Peyer's patch (tissue), 4 donors: ENCODE data around the gene ZNF214. TPM values are rescaled to one million over a fixed set of nuclear protein-coding genes. Genes with fewer than 3 reads are reported as not detected.
"Not testable (repeated sequence)": the region's sequence is repeated elsewhere in the genome, so short reads cannot be mapped to it uniquely, and the experiment has no call there.

ENCODE experiments used
- DNase-seq, 3 donors: peaks; one replicate each; pipeline ENCODE4 v3.0.0-alpha.2; 2017 to 2019
- H3K27ac ChIP-seq, 4 donors: fragments of 200-600 bp; sonication (generic); one replicate each; pipeline ENCODE4 v1.5.1; 2016 to 2019
- H3K27me3 ChIP-seq, 2 donors: fragments of 200-600 bp; sonication (generic); one replicate each; pipeline ENCODE4 v1.5.1; 2019
- H3K36me3 ChIP-seq, 3 donors: fragments of 200-600 bp; sonication (generic); one replicate each; pipeline ENCODE4 v1.5.1; 2016 to 2019
- H3K4me1 ChIP-seq, 4 donors: fragments of 200-600 bp; sonication (generic); one replicate each; pipeline ENCODE4 v1.5.1; 2016 to 2019
- H3K4me3 ChIP-seq, 4 donors: fragments of 200-600 bp; sonication (generic); 1 replicate in 3 of 4; 2 replicates in 1 of 4; pipeline ENCODE4 v1.5.1; 2016 to 2019; ENCODE audit warnings: mild to moderate bottlenecking in 1 of 4
- H3K9me3 ChIP-seq, 4 donors: fragments of 200-600 bp; sonication (generic); one replicate each; pipeline ENCODE4 v1.5.1; 2016 to 2019; ENCODE audit warnings: mild to moderate bottlenecking in 1 of 4
- POLR2A ChIP-seq, 2 donors: fragments of 450-650 bp; IDR thresholded peaks; one replicate each; pipeline ENCODE4 v1.5.1; 2017; ENCODE audit warnings: antibody characterized with exemption in 2 of 2, mild to moderate bottlenecking in 2 of 2, moderate library complexity in 2 of 2
- total RNA-seq, 4 donors: library from RNA; depleted of rRNA; stranded (reverse); fragments of >200 nt; gene quantifications; one replicate each; pipeline ENCODE4 v1.1.0, GENCODE V29; 2016
- TF ChIP-seq, protein P1 (sequence below), 6 experiments: fragments of 450-650 bp in 4 of 6; fragments of 200-600 bp in 2 of 6; sonication (generic) in 1 of 6; IDR thresholded peaks; one replicate each; pipeline ENCODE4 v1.5.1; 2017 to 2019; ENCODE audit warnings: antibody characterized with exemption in 6 of 6, mild to moderate bottlenecking in 3 of 6, moderate library complexity in 1 of 6

The ZNF214 gene
- total RNA-seq, 4 donors from 2014 or later, result 0.76 to 3.3 (median 1.7) TPM

DNA sequence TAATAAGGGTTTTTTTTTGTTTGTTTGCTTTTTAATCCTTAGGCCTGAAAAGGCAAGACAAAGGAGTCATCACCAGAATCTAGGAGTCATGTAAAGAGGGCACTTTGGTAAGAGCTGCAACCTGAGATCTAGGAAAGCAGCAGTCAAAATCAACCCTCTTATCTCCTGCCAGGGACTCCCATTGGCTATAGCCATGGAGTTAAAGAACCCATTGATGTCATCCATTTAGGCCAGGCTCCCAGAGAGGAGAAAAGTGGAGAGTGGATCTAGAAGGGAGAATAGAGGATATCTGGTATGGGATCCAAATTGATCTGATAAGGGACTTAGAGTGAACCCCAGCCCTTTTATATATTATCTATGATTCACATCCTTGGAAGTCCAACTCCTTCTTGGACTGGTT is 58.0 kb downstream of the ZNF214 start:
- Histone ChIP-seq H3K36me3 (no peaks in the 10 kb centered on the region), H3K27ac (no peak overlapping the region)
- DNase-seq, result no peak

DNA sequence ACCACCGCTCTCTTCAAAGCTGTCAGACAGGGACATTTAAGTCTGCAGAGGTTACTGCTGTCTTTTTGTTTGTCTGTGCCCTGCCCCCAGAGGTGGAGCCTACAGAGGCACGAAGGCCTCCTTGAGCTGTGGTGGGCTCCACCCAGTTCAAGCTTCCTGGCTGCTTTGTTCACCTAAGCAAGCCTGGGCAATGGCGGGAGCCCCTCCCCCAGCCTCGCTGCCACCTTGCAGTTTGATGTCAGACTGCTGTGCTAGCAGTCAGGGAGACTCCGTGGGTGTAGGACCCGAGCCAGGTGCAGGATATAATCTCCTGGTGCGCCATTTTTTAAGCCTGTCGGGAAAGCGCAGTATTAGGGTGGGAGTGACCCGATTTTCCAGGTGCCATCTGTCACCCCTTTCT is 65.9 kb downstream of the ZNF214 start:
- H3K4me1 ChIP-seq, H3K27ac ChIP-seq, H3K9me3 ChIP-seq, H3K27me3 ChIP-seq, DNase-seq, H3K4me3 ChIP-seq, H3K36me3 ChIP-seq: not testable (repeated sequence)

More for the DNA sequence above, 58.0 kb downstream of the ZNF214 start:
- no peaks in the 10 kb centered on the region for H3K4me1 ChIP-seq
- TF ChIP-seq, protein P1, sequence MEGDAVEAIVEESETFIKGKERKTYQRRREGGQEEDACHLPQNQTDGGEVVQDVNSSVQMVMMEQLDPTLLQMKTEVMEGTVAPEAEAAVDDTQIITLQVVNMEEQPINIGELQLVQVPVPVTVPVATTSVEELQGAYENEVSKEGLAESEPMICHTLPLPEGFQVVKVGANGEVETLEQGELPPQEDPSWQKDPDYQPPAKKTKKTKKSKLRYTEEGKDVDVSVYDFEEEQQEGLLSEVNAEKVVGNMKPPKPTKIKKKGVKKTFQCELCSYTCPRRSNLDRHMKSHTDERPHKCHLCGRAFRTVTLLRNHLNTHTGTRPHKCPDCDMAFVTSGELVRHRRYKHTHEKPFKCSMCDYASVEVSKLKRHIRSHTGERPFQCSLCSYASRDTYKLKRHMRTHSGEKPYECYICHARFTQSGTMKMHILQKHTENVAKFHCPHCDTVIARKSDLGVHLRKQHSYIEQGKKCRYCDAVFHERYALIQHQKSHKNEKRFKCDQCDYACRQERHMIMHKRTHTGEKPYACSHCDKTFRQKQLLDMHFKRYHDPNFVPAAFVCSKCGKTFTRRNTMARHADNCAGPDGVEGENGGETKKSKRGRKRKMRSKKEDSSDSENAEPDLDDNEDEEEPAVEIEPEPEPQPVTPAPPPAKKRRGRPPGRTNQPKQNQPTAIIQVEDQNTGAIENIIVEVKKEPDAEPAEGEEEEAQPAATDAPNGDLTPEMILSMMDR (IDR thresholded peaks at IDR 0.05), result no peak
- TF ChIP-seq POLR2A (IDR thresholded peaks at IDR 0.05), result no peak
- H3K27me3 ChIP-seq, result no peaks in the 10 kb centered on the region
- no peak overlapping the region for H3K4me3 ChIP-seq
- H3K9me3 ChIP-seq, result peaks cover 0 to 5% (median 0%) of the 10 kb centered on the region in 4 donors

Other genes starting within 250 kb of the ZNF214 start
- gene OR2AG2, start 248.4 kb downstream of the ZNF214 start, total RNA-seq, result 1 to 10 TPM in 1 of 4 donors, under 1 TPM in 2, not detected in 1; 0.18 to 1.2 (median 0.85) TPM
- not detected for gene OR2AG1, start 237.3 kb downstream of the ZNF214 start, total RNA-seq
- under 1 TPM in 2 of 4 donors, not detected in 2; 0.40 to 0.70 TPM for gene OR6A2, start 220.7 kb downstream of the ZNF214 start, total RNA-seq
- gene OR10A5, start 174.7 kb downstream of the ZNF214 start, total RNA-seq, result not detected
- gene OR10A2, start 157.3 kb downstream of the ZNF214 start, total RNA-seq, result not detected
- gene OR10A4, start 143.7 kb downstream of the ZNF214 start, total RNA-seq, result not detected
- 1 to 10 TPM in 1 of 4 donors, under 1 TPM in 1, not detected in 2; 0.80 to 2.0 TPM for gene OR2D2, start 127.8 kb downstream of the ZNF214 start, total RNA-seq
- not detected for gene OR2D3, start 99.3 kb downstream of the ZNF214 start, total RNA-seq
- 10 to 100 TPM in 2 of 4 donors, 1 to 10 TPM in 2; 5.1 to 19.8 (median 10.4) TPM for gene ZNF215, start 93.9 kb downstream of the ZNF214 start, total RNA-seq
- 1 to 10 TPM in 1 of 4 donors, under 1 TPM in 1, not detected in 2; 0.27 to 1.7 TPM for gene NLRP14, start 133 bp upstream of the ZNF214 start, total RNA-seq
- gene RBMXL2, start 68.7 kb upstream of the ZNF214 start, total RNA-seq, result not detected
- not detected for gene SYT9, start 231.6 kb upstream of the ZNF214 start, total RNA-seq